ENCODE data around the gene IQGAP2. TPM values are rescaled to one million over a fixed set of nuclear protein-coding genes. Genes with fewer than 3 reads are reported as not detected.

Gene IQGAP2
- polyA plus RNA-seq, 1 experiment = 0.63 TPM

DNA sequence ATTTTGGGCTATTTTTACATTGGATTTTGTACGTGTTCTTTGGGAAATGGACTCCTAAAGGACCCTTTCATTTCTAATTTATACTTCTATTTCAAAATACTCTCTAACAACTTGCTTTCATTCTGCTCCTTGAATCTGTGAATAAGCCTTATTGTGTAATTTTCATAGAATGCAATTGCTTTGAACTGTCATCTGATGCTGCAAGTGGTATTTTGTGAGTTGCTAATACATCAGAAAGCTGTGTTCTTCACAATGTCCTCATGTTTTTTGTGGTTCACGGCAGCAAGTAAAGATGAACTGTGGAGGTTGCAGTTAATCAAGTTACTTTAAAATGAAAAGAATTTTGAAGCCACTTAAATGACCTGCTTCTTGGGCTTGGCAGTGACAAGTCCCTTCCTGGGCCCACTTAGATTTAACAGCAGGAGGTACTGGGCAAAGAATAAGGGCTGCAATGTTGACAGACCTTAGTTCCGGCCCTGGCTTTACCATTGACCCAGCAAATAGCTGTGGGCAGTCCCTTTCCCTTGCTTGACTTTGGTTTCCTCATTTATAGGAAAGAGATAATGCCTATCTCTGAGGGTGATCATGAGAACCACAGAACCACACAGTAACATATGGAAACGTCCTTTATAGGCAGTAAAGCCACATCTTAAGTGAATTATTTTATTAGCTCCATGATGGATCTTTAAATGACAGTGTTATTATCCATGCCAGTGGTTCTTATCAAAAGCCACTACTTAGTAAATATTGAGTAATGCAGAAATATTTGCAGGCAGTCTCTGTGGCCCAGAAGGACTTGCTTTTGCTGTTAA lies 54.8 kb downstream of the IQGAP2 start:
- Histone ChIP-seq H3K4me3 (ENCODE audit: low read depth, low read length) (no peak overlapping the region), H3K27me3 (ENCODE audit: control insufficient read depth, insufficient read depth, low read length) (no peaks in the 10 kb centered on the region), H3K9me3 (ENCODE audit: control insufficient read depth, insufficient read depth, low read length) (no peaks in the 10 kb centered on the region), H3K27ac (ENCODE audit: low read depth, low read length) (no peak overlapping the region)
- CTCF ChIA-PET = no interaction called here
- POLR2A ChIA-PET = no interaction called here
- no peak for DNase-seq (ENCODE audit: low read depth, low spot score)
- TF ChIP-seq, protein P1, sequence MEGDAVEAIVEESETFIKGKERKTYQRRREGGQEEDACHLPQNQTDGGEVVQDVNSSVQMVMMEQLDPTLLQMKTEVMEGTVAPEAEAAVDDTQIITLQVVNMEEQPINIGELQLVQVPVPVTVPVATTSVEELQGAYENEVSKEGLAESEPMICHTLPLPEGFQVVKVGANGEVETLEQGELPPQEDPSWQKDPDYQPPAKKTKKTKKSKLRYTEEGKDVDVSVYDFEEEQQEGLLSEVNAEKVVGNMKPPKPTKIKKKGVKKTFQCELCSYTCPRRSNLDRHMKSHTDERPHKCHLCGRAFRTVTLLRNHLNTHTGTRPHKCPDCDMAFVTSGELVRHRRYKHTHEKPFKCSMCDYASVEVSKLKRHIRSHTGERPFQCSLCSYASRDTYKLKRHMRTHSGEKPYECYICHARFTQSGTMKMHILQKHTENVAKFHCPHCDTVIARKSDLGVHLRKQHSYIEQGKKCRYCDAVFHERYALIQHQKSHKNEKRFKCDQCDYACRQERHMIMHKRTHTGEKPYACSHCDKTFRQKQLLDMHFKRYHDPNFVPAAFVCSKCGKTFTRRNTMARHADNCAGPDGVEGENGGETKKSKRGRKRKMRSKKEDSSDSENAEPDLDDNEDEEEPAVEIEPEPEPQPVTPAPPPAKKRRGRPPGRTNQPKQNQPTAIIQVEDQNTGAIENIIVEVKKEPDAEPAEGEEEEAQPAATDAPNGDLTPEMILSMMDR (IDR thresholded peaks at IDR 0.05; ENCODE audit: low read depth, low read length) = no peak

GRCh38 chr5:76458486-76458830 lies 55.4 kb downstream of the IQGAP2 start:
- H3K27me3 ChIP-seq (ENCODE audit: control insufficient read depth, insufficient read depth, low read length) = no peaks in the 10 kb centered on the region
- no peak overlapping the region for H3K27ac ChIP-seq (ENCODE audit: low read depth, low read length)
- no peak for DNase-seq (ENCODE audit: low read depth, low spot score)
- POLR2A ChIA-PET = no interaction called here
- CTCF ChIA-PET = no interaction called here
- TF ChIP-seq, protein P1 (IDR thresholded peaks at IDR 0.05; ENCODE audit: low read depth, low read length) = no peak
- H3K4me3 ChIP-seq (ENCODE audit: low read depth, low read length) = no peak overlapping the region
- no peaks in the 10 kb centered on the region for H3K9me3 ChIP-seq (ENCODE audit: control insufficient read depth, insufficient read depth, low read length)

- Histone ChIP-seq H3K9me3 (ENCODE audit: control insufficient read depth, insufficient read depth, low read length) (no peaks in the 10 kb centered on the region), H3K27me3 (ENCODE audit: control insufficient read depth, insufficient read depth, low read length) (no peaks in the 10 kb centered on the region), H3K4me3 (ENCODE audit: low read depth, low read length) (no peak overlapping the region), H3K27ac (ENCODE audit: low read depth, low read length) (no peak overlapping the region)
- no peak for DNase-seq (ENCODE audit: low read depth, low spot score)
- POLR2A ChIA-PET = no interaction called here
- CTCF ChIA-PET = no interaction called here
- TF ChIP-seq, protein P1 (IDR thresholded peaks at IDR 0.05; ENCODE audit: low read depth, low read length) = no peak
Observed at GRCh38 chr5:76460104-76460503, 57.0 kb downstream of the IQGAP2 start.

GRCh38 chr5:76462097-76462667 lies 59.1 kb downstream of the IQGAP2 start:
- DNase-seq (ENCODE audit: low read depth, low spot score) = no peak
- ChIA-PET POLR2A (no interaction called here), CTCF (interaction anchor here (0.6 kb wide), 1 partner anchor 313 kb away, joined by 7 read pairs; no protein-coding TSS in a partner anchor)
- no peaks in the 10 kb centered on the region for H3K9me3 ChIP-seq (ENCODE audit: control insufficient read depth, insufficient read depth, low read length)
- TF ChIP-seq, protein P1 (IDR thresholded peaks at IDR 0.05; ENCODE audit: low read depth, low read length) = no peak
- no peaks in the 10 kb centered on the region for H3K27me3 ChIP-seq (ENCODE audit: control insufficient read depth, insufficient read depth, low read length)
- no peak overlapping the region for H3K27ac ChIP-seq (ENCODE audit: low read depth, low read length)
- H3K4me3 ChIP-seq (ENCODE audit: low read depth, low read length) = no peak overlapping the region

GRCh38 chr5:76467216-76467615 lies 64.1 kb downstream of the IQGAP2 start:
- Histone ChIP-seq H3K27ac (ENCODE audit: low read depth, low read length) (no peak overlapping the region), H3K9me3 (ENCODE audit: control insufficient read depth, insufficient read depth, low read length) (no peaks in the 10 kb centered on the region), H3K27me3 (ENCODE audit: control insufficient read depth, insufficient read depth, low read length) (no peaks in the 10 kb centered on the region), H3K4me3 (ENCODE audit: low read depth, low read length) (no peak overlapping the region)
- TF ChIP-seq, protein P1 (IDR thresholded peaks at IDR 0.05; ENCODE audit: low read depth, low read length) = no peak
- CTCF ChIA-PET = no interaction called here
- POLR2A ChIA-PET = no interaction called here
- no peak for DNase-seq (ENCODE audit: low read depth, low spot score)
